Astrocyte (in vitro differentiated cells and primary cell): ENCODE results near the gene CYBA. TPM values are rescaled to one million over a fixed set of nuclear protein-coding genes. Genes with fewer than 3 reads are reported as not detected.

Experiments
- DNase-seq: peaks from one replicate; pipeline ENCODE4 v3.0.0-alpha.2; 2010; ENCODE audit warnings: low read depth
- FAIRE-seq: peaks from 2 replicates; lab custom pipeline; 2011; peaks lifted over from hg19 to GRCh38; lab: Jason Lieb, UNC
- H2AFZ ChIP-seq: 2 replicates; pipeline ENCODE4 v1.6.0; 2012; ENCODE audit warnings: low read depth, low read length, inconsistent platforms
- H3K27ac ChIP-seq: 2 replicates; pipeline ENCODE4 v1.5.1; 2011; ENCODE audit warnings: low read depth, low read length, inconsistent platforms
- H3K27me3 ChIP-seq: 2 replicates; pipeline ENCODE4 v1.6.0; 2011; ENCODE audit warnings: low read length, inconsistent platforms; ENCODE audit not compliant: insufficient read depth
- H3K36me3 ChIP-seq: 2 replicates; pipeline ENCODE4 v1.5.1; 2011; ENCODE audit warnings: low read length, inconsistent platforms; ENCODE audit not compliant: insufficient read depth
- H3K4me1 ChIP-seq: 2 replicates; pipeline ENCODE4 v1.5.1; 2011; ENCODE audit warnings: low read length, inconsistent platforms; ENCODE audit not compliant: insufficient read depth
- H3K4me2 ChIP-seq: 2 replicates; pipeline ENCODE4 v1.6.0; 2012; ENCODE audit warnings: low read length, inconsistent platforms
- H3K4me3 ChIP-seq: 2 replicates; pipeline ENCODE4 v1.5.1; 2011; ENCODE audit warnings: low read depth, mild to moderate bottlenecking, low read length, inconsistent platforms; ENCODE audit not compliant: insufficient read depth
- H3K79me2 ChIP-seq: 2 replicates; pipeline ENCODE4 v1.6.0; 2012; ENCODE audit warnings: mild to moderate bottlenecking, low read length, inconsistent platforms; ENCODE audit not compliant: insufficient read depth
- H3K9ac ChIP-seq: 2 replicates; pipeline ENCODE4 v1.6.0; 2012; ENCODE audit warnings: mild to moderate bottlenecking, low read length, inconsistent platforms
- H3K9me3 ChIP-seq: 2 replicates; pipeline ENCODE4 v1.5.1; 2012; ENCODE audit warnings: low read depth, mild to moderate bottlenecking, low read length, inconsistent platforms; ENCODE audit not compliant: insufficient read depth
- H4K20me1 ChIP-seq: 2 replicates; pipeline ENCODE4 v1.6.0; 2012; ENCODE audit warnings: low read length, inconsistent platforms; ENCODE audit not compliant: insufficient read depth
- H3K27ac Mint-ChIP-seq: one replicate; pipeline ENCODE4 v1.8.0; 2021; ENCODE audit warnings: mild to moderate bottlenecking, mixed read lengths; ENCODE audit not compliant: unreplicated experiment
- H3K27me3 Mint-ChIP-seq: one replicate; pipeline ENCODE4 v1.8.0; 2021; ENCODE audit warnings: low read depth, mixed read lengths; ENCODE audit not compliant: unreplicated experiment
- H3K36me3 Mint-ChIP-seq: one replicate; pipeline ENCODE4 v1.8.0; 2021; ENCODE audit warnings: low read depth, mixed read lengths; ENCODE audit not compliant: unreplicated experiment
- H3K4me1 Mint-ChIP-seq: one replicate; pipeline ENCODE4 v1.8.0; 2021; ENCODE audit warnings: low read depth, mixed read lengths; ENCODE audit not compliant: unreplicated experiment
- H3K4me3 Mint-ChIP-seq: one replicate; pipeline ENCODE4 v1.8.0; 2021; ENCODE audit warnings: mild to moderate bottlenecking, moderate library complexity, mixed read lengths; ENCODE audit not compliant: unreplicated experiment
- H3K9me3 Mint-ChIP-seq: one replicate; pipeline ENCODE4 v1.8.0; 2021; ENCODE audit warnings: mild to moderate bottlenecking, mixed read lengths; ENCODE audit not compliant: unreplicated experiment
- EZH2 ChIP-seq: IDR thresholded peaks from 2 replicates; pipeline ENCODE4 v1.6.1; 2012; ENCODE audit warnings: mild to moderate bottlenecking, low read length, inconsistent platforms; ENCODE audit not compliant: insufficient read depth
- total RNA-seq: library from RNA; stranded (reverse); gene quantifications from 2 replicates; pipeline ENCODE4 v1.2.1, GENCODE V29; 2021
- TF ChIP-seq, protein P1 (sequence below): IDR thresholded peaks from 2 replicates; pipeline ENCODE4 v1.5.1; 2011; ENCODE audit warnings: low read depth, mild to moderate bottlenecking, inconsistent platforms, low read length, moderate library complexity; ENCODE audit not compliant: insufficient read depth

CYBA gene
- total RNA-seq, 1 donor from 2014 or later = 236 TPM

DNA sequence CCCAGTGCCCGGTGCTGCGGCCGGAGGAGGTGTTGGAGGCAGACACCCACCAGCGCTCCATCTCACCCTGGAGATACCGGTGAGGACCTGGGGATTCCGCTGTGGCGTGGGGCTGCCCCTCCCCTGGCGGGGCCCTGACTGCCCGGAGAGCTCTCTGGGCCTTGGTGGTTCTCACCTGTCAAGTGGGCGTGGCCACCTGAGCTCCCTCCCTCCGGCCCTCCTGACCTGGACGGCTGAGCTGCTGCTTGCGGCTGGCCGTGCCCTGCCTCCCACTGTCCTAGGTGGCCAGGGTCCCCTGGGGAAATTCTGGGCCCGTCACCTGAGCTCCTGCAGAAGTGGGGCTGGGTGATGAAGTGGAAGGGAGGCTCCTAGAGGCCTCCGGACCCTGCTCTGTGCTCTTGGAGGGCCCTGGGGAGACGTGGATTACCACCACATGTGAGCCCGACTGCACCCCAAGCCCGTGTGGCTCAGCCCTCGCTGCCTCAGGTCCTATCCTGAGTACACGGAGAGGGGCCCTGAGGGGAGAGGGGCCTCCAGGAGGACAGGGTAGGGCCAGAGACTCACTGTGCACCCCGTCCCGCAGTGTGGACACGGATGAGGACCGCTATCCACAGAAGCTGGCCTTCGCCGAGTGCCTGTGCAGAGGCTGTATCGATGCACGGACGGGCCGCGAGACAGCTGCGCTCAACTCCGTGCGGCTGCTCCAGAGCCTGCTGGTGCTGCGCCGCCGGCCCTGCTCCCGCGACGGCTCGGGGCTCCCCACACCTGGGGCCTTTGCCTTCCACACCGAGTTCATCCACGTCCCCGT, 11.4 kb downstream of the CYBA start:
- no peak overlapping the region for H3K27ac Mint-ChIP-seq
- H3K9me3 Mint-ChIP-seq = no peaks in the 10 kb centered on the region
- Histone ChIP-seq H3K79me2 (no peaks in the 10 kb centered on the region), H3K36me3 (no peaks in the 10 kb centered on the region), H3K4me1 (peaks cover 9% of the 10 kb centered on the region), H3K9me3 (no peaks in the 10 kb centered on the region), H3K4me3 (no peak overlapping the region), H2AFZ (no peak overlapping the region), H3K27ac (no peak overlapping the region), H4K20me1 (peaks cover 6% of the 10 kb centered on the region), H3K9ac (no peak overlapping the region), H3K27me3 (peaks cover 20% of the 10 kb centered on the region), H3K4me2 (no peak overlapping the region)
- DNase-seq (no peak), FAIRE-seq (no peak)
- peaks cover 4% of the 10 kb centered on the region for H3K4me1 Mint-ChIP-seq
- TF ChIP-seq EZH2 = no peak
- TF ChIP-seq, protein P1, sequence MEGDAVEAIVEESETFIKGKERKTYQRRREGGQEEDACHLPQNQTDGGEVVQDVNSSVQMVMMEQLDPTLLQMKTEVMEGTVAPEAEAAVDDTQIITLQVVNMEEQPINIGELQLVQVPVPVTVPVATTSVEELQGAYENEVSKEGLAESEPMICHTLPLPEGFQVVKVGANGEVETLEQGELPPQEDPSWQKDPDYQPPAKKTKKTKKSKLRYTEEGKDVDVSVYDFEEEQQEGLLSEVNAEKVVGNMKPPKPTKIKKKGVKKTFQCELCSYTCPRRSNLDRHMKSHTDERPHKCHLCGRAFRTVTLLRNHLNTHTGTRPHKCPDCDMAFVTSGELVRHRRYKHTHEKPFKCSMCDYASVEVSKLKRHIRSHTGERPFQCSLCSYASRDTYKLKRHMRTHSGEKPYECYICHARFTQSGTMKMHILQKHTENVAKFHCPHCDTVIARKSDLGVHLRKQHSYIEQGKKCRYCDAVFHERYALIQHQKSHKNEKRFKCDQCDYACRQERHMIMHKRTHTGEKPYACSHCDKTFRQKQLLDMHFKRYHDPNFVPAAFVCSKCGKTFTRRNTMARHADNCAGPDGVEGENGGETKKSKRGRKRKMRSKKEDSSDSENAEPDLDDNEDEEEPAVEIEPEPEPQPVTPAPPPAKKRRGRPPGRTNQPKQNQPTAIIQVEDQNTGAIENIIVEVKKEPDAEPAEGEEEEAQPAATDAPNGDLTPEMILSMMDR = no peak
- no peak overlapping the region for H3K4me3 Mint-ChIP-seq
- H3K27me3 Mint-ChIP-seq = peaks cover 15% of the 10 kb centered on the region
- peaks cover 9% of the 10 kb centered on the region for H3K36me3 Mint-ChIP-seq

DNA sequence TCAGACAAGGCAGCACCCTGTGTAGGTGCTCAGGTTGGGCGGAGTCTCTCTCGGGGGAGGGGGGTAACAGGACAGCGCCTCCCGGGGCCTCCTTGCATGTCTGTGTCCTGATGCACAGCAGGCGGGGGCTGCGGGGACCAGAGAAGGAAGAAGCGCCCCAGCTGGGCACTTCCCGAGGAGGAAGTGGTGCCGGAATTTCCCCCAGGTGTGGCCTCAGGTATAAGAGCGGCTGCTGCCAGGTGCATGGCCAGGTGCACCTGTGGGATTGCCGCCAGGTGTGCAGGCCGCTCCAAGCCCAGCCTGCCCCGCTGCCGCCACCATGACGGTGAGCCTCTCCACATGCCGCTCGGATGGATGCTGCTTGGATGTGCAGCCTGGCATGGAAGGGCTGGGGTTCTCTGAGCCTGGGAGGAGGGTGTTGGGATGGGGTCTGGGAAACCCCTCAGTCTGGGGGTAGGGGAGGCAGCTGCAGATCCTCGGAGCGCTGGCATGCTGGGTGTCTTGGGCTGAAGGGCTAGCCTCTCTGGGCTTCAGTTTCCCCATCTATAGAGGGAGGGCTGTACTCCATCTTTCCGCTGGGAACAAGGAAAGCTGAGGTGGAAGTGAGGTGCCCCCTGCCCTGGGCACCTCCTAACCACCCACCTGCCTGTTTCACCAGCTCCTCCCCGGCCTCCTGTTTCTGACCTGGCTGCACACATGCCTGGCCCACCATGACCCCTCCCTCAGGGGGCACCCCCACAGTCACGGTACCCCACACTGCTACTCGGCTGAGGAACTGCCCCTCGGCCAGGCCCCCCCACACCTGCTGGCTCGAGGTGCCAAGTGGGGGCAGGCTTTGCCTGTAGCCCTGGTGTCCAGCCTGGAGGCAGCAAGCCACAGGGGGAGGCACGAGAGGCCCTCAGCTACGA, 12.3 kb downstream of the CYBA start, which contains the start of gene IL17C:
Gene IL17C (plus strand): TSS at position 250 of the 908 bp plus-strand sequence. CDS start 70 bp downstream, at position 320.
- Mint-ChIP-seq H3K27me3 (peaks cover 15% of the 10 kb centered on the region), H3K4me3 (no peak within 1 kb of the TSS)
- no peak for DNase-seq

More for the DNA sequence above, 12.3 kb downstream of the CYBA start, which contains the start of gene IL17C:
- Mint-ChIP-seq H3K36me3 (peaks cover 9% of the 10 kb centered on the region), H3K4me1 (peaks cover 4% of the 10 kb centered on the region), H3K9me3 (no peaks in the 10 kb centered on the region), H3K27ac (peak within 1 kb of the TSS; percentile 38)
- Histone ChIP-seq H3K4me1 (peaks cover 14% of the 10 kb centered on the region), H2AFZ (no peak within 1 kb of the TSS), H3K79me2 (no peaks in the 10 kb centered on the region), H4K20me1 (peaks cover 8% of the 10 kb centered on the region), H3K27ac (no peak within 1 kb of the TSS), H3K4me3 (no peak within 1 kb of the TSS), H3K27me3 (peaks cover 20% of the 10 kb centered on the region), H3K9ac (no peak within 1 kb of the TSS), H3K36me3 (no peaks in the 10 kb centered on the region), H3K4me2 (no peak within 1 kb of the TSS), H3K9me3 (no peaks in the 10 kb centered on the region)
- FAIRE-seq = no peak
- TF ChIP-seq, protein P1 = no peak
- no peak for TF ChIP-seq EZH2
